ENCODE data around the gene GALE. TPM values are rescaled to one million over a fixed set of nuclear protein-coding genes. Genes with fewer than 3 reads are reported as not detected.
"Not testable (repeated sequence)": the region's sequence is repeated elsewhere in the genome, so short reads cannot be mapped to it uniquely, and the experiment has no call there.

GALE gene
- total and polyA plus RNA-seq, 11 donors: 6.2 to 20.8 (median 9.9) TPM

DNA sequence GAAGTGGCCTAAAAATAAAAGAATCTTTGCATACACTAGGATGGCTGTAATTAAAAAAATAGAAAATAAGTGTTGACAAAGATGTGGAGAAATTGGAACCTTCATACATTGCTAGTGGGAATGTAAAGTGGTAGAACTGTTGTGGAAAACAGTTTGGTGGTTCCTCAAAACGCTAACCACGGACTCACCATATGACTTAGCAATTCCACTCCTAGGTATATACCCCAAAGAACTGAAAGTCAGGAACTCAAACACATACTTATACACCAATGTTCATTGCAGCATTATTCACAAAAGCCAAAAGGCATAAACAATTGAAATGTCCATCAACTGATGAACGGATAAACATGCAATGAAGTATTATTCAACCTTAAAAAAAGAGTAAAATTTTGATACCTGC lies 35.5 kb upstream of the GALE start:
- Histone ChIP-seq H3K27ac (no peak overlapping the region), H3K4me1 (peaks cover 0 to 12% (median 4%) of the 10 kb centered on the region in 12 donors), H3K27me3 (no peaks in the 10 kb centered on the region), H3K36me3 (no peaks in the 10 kb centered on the region), H3K4me3 (no peak overlapping the region), H3K9me3 (no peaks in the 10 kb centered on the region)
- intact Hi-C loops (cut with DNase I): no loop called here
- 70 to 86% (median 79%) methylated on average over 3 of the region's 3 CpGs for WGBS, 4 donors
- DNase-seq (no peak), ATAC-seq (no peak)
- TF ChIP-seq POLR2A (IDR thresholded peaks at IDR 0.05): no peak
- TF ChIP-seq, protein P1, sequence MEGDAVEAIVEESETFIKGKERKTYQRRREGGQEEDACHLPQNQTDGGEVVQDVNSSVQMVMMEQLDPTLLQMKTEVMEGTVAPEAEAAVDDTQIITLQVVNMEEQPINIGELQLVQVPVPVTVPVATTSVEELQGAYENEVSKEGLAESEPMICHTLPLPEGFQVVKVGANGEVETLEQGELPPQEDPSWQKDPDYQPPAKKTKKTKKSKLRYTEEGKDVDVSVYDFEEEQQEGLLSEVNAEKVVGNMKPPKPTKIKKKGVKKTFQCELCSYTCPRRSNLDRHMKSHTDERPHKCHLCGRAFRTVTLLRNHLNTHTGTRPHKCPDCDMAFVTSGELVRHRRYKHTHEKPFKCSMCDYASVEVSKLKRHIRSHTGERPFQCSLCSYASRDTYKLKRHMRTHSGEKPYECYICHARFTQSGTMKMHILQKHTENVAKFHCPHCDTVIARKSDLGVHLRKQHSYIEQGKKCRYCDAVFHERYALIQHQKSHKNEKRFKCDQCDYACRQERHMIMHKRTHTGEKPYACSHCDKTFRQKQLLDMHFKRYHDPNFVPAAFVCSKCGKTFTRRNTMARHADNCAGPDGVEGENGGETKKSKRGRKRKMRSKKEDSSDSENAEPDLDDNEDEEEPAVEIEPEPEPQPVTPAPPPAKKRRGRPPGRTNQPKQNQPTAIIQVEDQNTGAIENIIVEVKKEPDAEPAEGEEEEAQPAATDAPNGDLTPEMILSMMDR (IDR thresholded peaks at IDR 0.05): no peak

DNA sequence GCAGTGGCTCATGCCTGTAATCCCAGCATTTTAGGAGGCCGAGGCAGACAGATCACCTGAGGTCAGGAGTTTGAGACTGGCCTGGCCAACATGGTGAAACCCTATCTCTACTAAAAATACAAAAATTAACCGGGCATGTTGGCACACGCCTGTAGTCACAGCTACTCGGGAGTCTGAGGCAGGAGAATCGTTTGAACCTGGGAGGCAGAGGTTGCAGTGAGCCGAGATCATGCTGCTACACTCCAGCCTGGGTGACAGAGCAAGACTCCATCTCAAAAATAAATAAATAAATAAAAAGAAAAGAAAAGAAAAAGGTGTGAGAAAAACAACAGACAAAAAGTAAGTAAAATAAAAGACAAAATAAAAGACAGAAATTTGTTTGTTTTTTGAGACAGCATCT lies 33.6 kb upstream of the GALE start:
- intact Hi-C loops (cut with DNase I); H3K4me3 ChIP-seq; H3K27me3 ChIP-seq; ATAC-seq; H3K9me3 ChIP-seq; H3K27ac ChIP-seq; DNase-seq; H3K36me3 ChIP-seq: not testable (repeated sequence)
- peaks cover 0 to 12% (median 4%) of the 10 kb centered on the region in 12 donors for H3K4me1 ChIP-seq
- 80 to 85% (median 82%) methylated on average over 6 of the region's 6 CpGs for WGBS, 4 donors

DNA sequence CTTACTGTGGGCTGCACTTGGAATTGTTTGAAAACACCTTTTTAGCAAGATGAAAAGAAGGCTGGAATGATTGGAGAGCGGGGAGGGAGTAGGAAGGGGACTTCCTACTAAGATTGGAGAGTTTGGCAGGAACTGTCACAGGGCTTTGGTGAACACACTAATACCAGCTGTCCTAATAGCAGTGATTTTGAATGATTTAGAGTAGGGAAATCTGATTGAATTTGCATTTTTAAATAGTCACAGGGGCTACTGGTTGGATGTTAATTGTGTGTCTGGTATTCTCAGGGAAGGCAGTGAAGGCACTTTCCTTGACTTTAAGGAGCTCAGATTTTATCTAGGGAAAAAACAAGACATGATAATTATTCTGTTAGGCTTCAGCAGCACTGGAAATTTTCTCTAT lies 27.2 kb upstream of the GALE start:
- no peak overlapping the region for H3K4me3 ChIP-seq
- H3K27ac ChIP-seq: no peak overlapping the region
- DNase-seq (no peak), ATAC-seq (no peak)
- H3K36me3 ChIP-seq: no peaks in the 10 kb centered on the region
- no peaks in the 10 kb centered on the region for H3K27me3 ChIP-seq
- WGBS, 4 donors: 67 to 72% (median 69%) methylated on average over 1 of the region's 1 CpG
- intact Hi-C loops (cut with DNase I): loop anchor here in 3 of 10 donors (5.0 to 10.0 kb wide), 2 partner anchors 40 to 53 kb away; partner anchors contain the start of genes FUCA1 (in 2 of the 3) and PITHD1 (in 1 of the 3)
- peaks cover 0 to 18% (median 10%) of the 10 kb centered on the region in 12 donors for H3K4me1 ChIP-seq
- no peak for TF ChIP-seq POLR2A (IDR thresholded peaks at IDR 0.05)
- TF ChIP-seq, protein P1 (IDR thresholded peaks at IDR 0.05): no peak
- no peaks in the 10 kb centered on the region for H3K9me3 ChIP-seq

GRCh38 chr1:23826590-23826989 lies 26.0 kb upstream of the GALE start:
- intact Hi-C loops (cut with DNase I): loop anchor here in 3 of 10 donors (5.0 to 10.0 kb wide), 2 partner anchors 41 to 52 kb away; partner anchors contain the start of genes FUCA1 (in 2 of the 3) and PITHD1 (in 1 of the 3)
- H3K4me3 ChIP-seq, ATAC-seq, DNase-seq, H3K9me3 ChIP-seq, H3K27me3 ChIP-seq, H3K36me3 ChIP-seq, H3K27ac ChIP-seq: not testable (repeated sequence)
- peaks cover 0 to 18% (median 10%) of the 10 kb centered on the region in 12 donors for H3K4me1 ChIP-seq
- WGBS, 4 donors: 96 to 98% (median 97%) methylated on average over 13 of the region's 13 CpGs

DNA sequence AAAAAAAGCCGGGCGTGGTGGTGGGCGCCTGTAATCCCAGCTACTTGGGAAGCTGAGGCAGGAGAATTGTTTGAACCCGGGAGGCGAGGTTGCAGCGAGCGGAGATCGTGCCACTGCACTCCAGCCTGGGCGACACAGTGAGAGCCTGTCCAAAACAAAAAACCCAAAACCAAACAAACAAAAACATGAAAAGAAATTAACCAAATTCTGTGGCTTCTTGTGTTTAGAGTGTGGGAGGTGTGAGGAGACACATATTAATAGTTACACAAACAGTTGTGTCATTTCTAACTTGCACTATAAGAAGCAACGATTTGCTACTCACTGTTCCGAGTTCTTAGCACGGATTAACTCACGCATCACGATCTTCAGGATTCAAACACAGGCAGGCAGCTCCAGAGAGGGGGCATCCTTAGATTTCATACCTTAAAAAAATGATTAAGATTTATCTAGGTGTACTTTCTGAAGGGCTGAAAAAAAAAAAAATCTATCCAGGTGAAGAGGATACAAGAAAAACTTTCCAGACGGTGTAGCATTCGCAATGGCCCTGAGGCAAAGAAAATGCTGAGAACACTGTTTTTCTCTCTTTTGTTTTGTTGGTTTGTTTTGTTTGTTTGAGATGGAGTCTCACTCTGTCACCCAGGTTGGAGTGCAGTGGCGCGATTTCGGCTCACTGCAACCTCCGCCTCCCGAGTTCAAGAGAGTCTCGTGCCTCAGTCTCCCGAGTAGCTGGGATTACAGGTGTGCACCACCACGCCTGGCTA lies 25.4 kb upstream of the GALE start:
- 68 to 76% (median 70%) methylated on average over 22 to 24 of the region's 24 CpGs for WGBS, 4 donors
- peak overlapping the region; percentile 13 to 98 (median 96) for H3K27ac ChIP-seq
- ATAC-seq (no peak), DNase-seq (no peak)
- no peaks in the 10 kb centered on the region for H3K27me3 ChIP-seq
- peaks cover 0 to 18% (median 10%) of the 10 kb centered on the region in 12 donors for H3K4me1 ChIP-seq
- intact Hi-C loops (cut with DNase I): loop anchor here in 3 of 10 donors (5.0 to 10.0 kb wide), 2 partner anchors 41 to 51 kb away; partner anchors contain the start of genes FUCA1 (in 2 of the 3) and PITHD1 (in 1 of the 3)
- H3K36me3 ChIP-seq: no peaks in the 10 kb centered on the region
- H3K4me3 ChIP-seq: peak overlapping the region; percentile 74 to 100 (median 97)
- no peaks in the 10 kb centered on the region for H3K9me3 ChIP-seq
- TF ChIP-seq, protein P1 (IDR thresholded peaks at IDR 0.05): no peak
- TF ChIP-seq POLR2A (IDR thresholded peaks at IDR 0.05): no peak
